Measurements from ENCODE around the gene EEFSEC.

The EEFSEC gene

DNA sequence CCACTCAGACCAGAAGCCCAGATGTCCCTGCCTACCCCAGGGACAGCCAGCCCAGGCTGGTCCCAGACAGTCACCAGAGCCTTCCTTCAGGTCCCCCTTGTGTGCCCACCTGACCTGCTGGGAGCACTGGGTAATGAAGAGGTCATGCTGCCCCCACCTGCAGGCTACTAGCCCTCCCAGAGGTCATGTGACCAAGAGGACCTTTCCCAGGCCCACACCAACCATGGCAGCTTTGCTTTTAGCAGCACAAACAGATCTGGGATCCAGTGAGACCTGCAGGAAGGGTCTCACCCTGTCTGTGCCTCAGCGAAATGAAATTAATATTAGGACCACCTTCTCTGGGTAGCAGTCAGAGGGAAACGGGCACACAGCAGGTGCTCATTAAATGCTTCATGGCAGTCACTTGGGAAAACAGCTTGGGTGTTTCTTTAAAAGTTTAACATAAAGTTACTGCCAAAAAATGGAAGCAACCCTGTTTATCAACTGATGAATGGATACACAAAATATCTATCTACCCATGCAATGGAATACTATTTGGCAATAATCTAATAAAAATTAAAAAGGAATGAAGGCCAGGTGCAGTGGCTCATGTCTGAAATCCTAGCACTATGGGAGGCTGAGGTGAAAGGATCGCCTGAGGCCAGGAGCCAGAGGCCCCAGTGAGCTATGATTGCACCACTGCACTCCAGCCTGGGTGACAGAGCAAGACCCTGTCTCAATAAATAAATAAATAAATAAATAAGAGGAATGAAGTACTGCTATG lies 269.7 kb downstream of the EEFSEC start:
- no peak for DNase-seq
- H3K27ac ChIP-seq (ENCODE audit: low read depth, low read length): no peak overlapping the region
- H3K18ac ChIP-seq (ENCODE audit: low read length): no peak overlapping the region
- no peak overlapping the region for H3K4me3 ChIP-seq (ENCODE audit: low read length)
- H3K4ac ChIP-seq (ENCODE audit: low read depth, low read length): no peak overlapping the region
- WGBS (ENCODE audit: extremely low coverage, insufficient coverage, low lambda C conversion rate): no CpG with 5 or more reads among the region's 3 CpGs
- H4K8ac ChIP-seq (ENCODE audit: low read depth, low read length): no peak overlapping the region
- no peak overlapping the region for H4K5ac ChIP-seq (ENCODE audit: low read length)
- no peak overlapping the region for H2BK5ac ChIP-seq (ENCODE audit: low read length)
- no peak overlapping the region for H3K4me2 ChIP-seq (ENCODE audit: low read length)
- no peaks in the 10 kb centered on the region for H3K79me1 ChIP-seq (ENCODE audit: low read length)
- no peak overlapping the region for H2BK15ac ChIP-seq (replicated peaks; ENCODE audit: low read depth)
- no peaks in the 10 kb centered on the region for H3K36me3 ChIP-seq (ENCODE audit: control insufficient read depth, insufficient read depth, low read length)
- H3K9ac ChIP-seq (ENCODE audit: low read length): no peak overlapping the region
- H3K4me1 ChIP-seq (ENCODE audit: control insufficient read depth, low read depth, low read length): no peaks in the 10 kb centered on the region
- no peak overlapping the region for H3K23ac ChIP-seq (ENCODE audit: low read length)
- no peak overlapping the region for H2AK5ac ChIP-seq (ENCODE audit: low read length)
- no peak overlapping the region for H3K56ac ChIP-seq (ENCODE audit: low read length)
- no peaks in the 10 kb centered on the region for H3K79me2 ChIP-seq (ENCODE audit: control insufficient read depth, insufficient read depth, low read length)
- H3K27me3 ChIP-seq (ENCODE audit: insufficient read depth, low read length, poor library complexity): peaks cover 3% of the 10 kb centered on the region
- H2BK120ac ChIP-seq (ENCODE audit: low read depth, low read length): no peak overlapping the region

DNA sequence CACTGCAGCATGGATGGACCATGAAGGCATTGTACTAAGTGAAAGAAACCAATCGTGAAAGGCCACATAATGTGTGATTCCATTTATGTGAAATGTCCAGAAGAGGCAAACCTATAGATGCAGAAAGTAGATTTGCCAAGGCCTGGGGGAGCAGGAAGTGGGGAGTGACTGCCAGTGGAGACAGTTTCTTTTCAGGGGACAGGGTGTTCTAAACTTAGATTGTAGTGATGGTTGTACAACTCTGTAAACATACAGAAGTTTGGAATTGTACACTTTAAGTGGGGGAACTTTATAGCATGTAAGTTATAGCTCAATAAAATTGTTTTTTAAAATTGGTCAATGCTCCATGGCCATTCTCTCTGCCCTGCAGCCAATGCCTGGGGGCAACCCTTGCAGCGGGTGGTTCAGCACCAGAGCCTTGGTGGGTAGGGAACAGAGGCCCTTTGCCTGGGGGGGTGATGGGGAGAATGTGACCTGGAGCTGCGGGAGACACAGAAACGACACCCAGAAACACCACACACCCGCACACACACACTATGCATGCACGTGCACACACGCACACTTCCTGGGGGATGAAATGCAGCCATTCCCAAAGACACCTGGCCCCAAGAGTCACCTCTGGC lies 270.4 kb downstream of the EEFSEC start:
- Histone ChIP-seq H3K18ac (ENCODE audit: low read length) (no peak overlapping the region), H3K79me2 (ENCODE audit: control insufficient read depth, insufficient read depth, low read length) (no peaks in the 10 kb centered on the region), H3K4ac (ENCODE audit: low read depth, low read length) (no peak overlapping the region), H3K9ac (ENCODE audit: low read length) (no peak overlapping the region), H3K4me1 (ENCODE audit: control insufficient read depth, low read depth, low read length) (no peaks in the 10 kb centered on the region), H4K5ac (ENCODE audit: low read length) (no peak overlapping the region), H3K4me2 (ENCODE audit: low read length) (no peak overlapping the region), H3K56ac (ENCODE audit: low read length) (no peak overlapping the region), H3K27me3 (ENCODE audit: insufficient read depth, low read length, poor library complexity) (peaks cover 3% of the 10 kb centered on the region), H2AK5ac (ENCODE audit: low read length) (no peak overlapping the region), H3K27ac (ENCODE audit: low read depth, low read length) (no peak overlapping the region), H2BK120ac (ENCODE audit: low read depth, low read length) (no peak overlapping the region), H3K23ac (ENCODE audit: low read length) (no peak overlapping the region), H3K79me1 (ENCODE audit: low read length) (no peaks in the 10 kb centered on the region), H3K36me3 (ENCODE audit: control insufficient read depth, insufficient read depth, low read length) (no peaks in the 10 kb centered on the region), H2BK15ac (replicated peaks; ENCODE audit: low read depth) (no peak overlapping the region), H2BK5ac (ENCODE audit: low read length) (no peak overlapping the region), H4K8ac (ENCODE audit: low read depth, low read length) (no peak overlapping the region), H3K4me3 (ENCODE audit: low read length) (no peak overlapping the region)
- DNase-seq: no peak
- no CpG with 5 or more reads among the region's 7 CpGs for WGBS (ENCODE audit: extremely low coverage, insufficient coverage, low lambda C conversion rate)

DNA sequence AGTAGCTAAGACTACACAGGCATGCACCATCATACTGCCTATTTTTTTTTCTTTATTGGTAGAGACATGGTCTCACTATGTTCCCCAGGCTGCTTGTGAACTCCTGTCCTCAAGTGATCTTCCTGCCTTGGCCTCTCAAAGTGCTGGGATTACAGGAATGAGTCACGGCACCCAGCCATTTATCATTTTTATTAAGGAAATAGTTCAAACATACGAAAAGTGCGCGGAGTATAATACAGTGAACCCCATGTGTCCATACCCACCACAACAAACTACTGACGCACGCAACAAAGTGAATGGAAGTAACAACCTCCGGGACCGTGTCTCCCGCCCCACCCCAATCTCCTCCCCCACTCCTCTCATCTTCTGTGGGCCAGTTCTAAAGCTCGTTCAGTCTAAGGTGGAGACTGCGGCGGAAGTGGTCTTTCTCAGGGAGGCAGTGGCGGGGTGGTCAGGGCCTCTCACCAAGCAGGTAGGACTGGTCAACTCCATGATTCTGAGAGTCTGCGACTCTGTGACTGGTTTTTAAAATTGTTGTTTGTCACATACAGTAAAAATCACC lies 271.3 kb downstream of the EEFSEC start:
- no peaks in the 10 kb centered on the region for H3K79me2 ChIP-seq (ENCODE audit: control insufficient read depth, insufficient read depth, low read length)
- no peak overlapping the region for H3K18ac ChIP-seq (ENCODE audit: low read length)
- no peak overlapping the region for H2BK5ac ChIP-seq (ENCODE audit: low read length)
- no peaks in the 10 kb centered on the region for H3K36me3 ChIP-seq (ENCODE audit: control insufficient read depth, insufficient read depth, low read length)
- no peak for DNase-seq
- no CpG with 5 or more reads among the region's 14 CpGs for WGBS (ENCODE audit: extremely low coverage, insufficient coverage, low lambda C conversion rate)
- no peak overlapping the region for H3K4me2 ChIP-seq (ENCODE audit: low read length)
- no peak overlapping the region for H3K9ac ChIP-seq (ENCODE audit: low read length)
- H4K5ac ChIP-seq (ENCODE audit: low read length): no peak overlapping the region
- H3K27ac ChIP-seq (ENCODE audit: low read depth, low read length): no peak overlapping the region
- H3K4me3 ChIP-seq (ENCODE audit: low read length): no peak overlapping the region
- no peak overlapping the region for H3K56ac ChIP-seq (ENCODE audit: low read length)
- H3K27me3 ChIP-seq (ENCODE audit: insufficient read depth, low read length, poor library complexity): peaks cover 3% of the 10 kb centered on the region
- H3K4me1 ChIP-seq (ENCODE audit: control insufficient read depth, low read depth, low read length): no peaks in the 10 kb centered on the region
- no peak overlapping the region for H2BK15ac ChIP-seq (replicated peaks; ENCODE audit: low read depth)
- H3K23ac ChIP-seq (ENCODE audit: low read length): no peak overlapping the region
- H2BK120ac ChIP-seq (ENCODE audit: low read depth, low read length): no peak overlapping the region
- H3K79me1 ChIP-seq (ENCODE audit: low read length): no peaks in the 10 kb centered on the region
- H3K4ac ChIP-seq (ENCODE audit: low read depth, low read length): no peak overlapping the region
- no peak overlapping the region for H2AK5ac ChIP-seq (ENCODE audit: low read length)
- H4K8ac ChIP-seq (ENCODE audit: low read depth, low read length): no peak overlapping the region

DNA sequence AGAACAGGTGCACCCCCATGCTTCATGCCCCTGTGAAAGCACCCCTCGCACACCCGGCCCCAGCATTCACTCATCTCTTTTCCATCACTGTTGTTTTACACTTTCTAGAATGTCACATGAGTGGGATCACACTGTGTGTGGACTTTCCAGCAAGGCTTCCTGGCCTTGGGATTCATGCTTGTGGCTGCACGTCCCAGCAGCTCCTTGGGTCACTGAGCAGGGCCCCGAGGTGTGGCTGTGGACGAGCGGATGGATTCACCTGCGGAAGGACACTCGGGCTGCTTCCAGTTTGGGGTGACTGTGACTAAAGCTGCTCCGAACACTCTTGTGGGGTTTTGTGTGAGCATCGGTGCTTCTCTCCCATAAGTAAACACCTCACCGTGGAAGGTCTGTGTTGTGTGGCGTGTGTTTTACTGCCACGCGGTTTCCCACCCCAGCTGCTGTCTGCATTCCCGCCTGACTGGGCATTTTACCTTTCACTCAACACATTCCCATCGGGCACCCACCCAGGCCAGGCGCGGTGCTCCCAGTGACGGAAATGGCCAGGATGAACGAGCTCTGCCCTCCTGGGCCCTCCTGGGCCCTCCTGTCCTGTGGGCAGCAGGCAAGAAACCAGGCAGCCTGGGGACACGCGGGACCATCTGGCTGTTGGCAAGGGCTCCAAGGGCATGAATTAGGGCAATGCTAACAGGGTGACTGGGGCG lies 272.0 kb downstream of the EEFSEC start:
- Histone ChIP-seq H3K27me3 (ENCODE audit: insufficient read depth, low read length, poor library complexity) (peaks cover 3% of the 10 kb centered on the region), H2BK5ac (ENCODE audit: low read length) (no peak overlapping the region)
- WGBS (ENCODE audit: extremely low coverage, insufficient coverage, low lambda C conversion rate): no CpG with 5 or more reads among the region's 23 CpGs

DNA sequence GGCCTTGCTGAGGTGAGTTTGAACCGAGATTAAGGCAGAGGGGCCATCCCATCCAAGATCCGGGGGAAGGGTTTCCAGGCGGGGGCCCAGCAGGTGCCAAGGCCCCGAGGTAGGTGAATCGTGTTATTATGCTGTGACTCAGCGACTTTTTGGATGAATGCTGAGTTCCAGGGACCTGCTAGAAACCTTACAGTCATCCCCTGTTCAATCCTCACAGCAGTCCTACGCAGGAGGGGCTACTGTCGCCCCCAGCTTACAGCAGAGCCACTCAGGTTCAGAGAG lies 272.5 kb downstream of the EEFSEC start:
- Histone ChIP-seq H2BK120ac (ENCODE audit: low read depth, low read length) (no peak overlapping the region), H3K56ac (ENCODE audit: low read length) (no peak overlapping the region), H3K4ac (ENCODE audit: low read depth, low read length) (no peak overlapping the region), H3K4me2 (ENCODE audit: low read length) (no peak overlapping the region), H3K27me3 (ENCODE audit: insufficient read depth, low read length, poor library complexity) (peaks cover 3% of the 10 kb centered on the region), H4K8ac (ENCODE audit: low read depth, low read length) (no peak overlapping the region), H3K36me3 (ENCODE audit: control insufficient read depth, insufficient read depth, low read length) (no peaks in the 10 kb centered on the region), H3K4me3 (ENCODE audit: low read length) (no peak overlapping the region), H3K18ac (ENCODE audit: low read length) (no peak overlapping the region), H3K9ac (ENCODE audit: low read length) (no peak overlapping the region), H3K27ac (ENCODE audit: low read depth, low read length) (no peak overlapping the region), H2BK5ac (ENCODE audit: low read length) (no peak overlapping the region), H3K79me2 (ENCODE audit: control insufficient read depth, insufficient read depth, low read length) (no peaks in the 10 kb centered on the region), H4K5ac (ENCODE audit: low read length) (no peak overlapping the region), H3K79me1 (ENCODE audit: low read length) (no peaks in the 10 kb centered on the region), H3K4me1 (ENCODE audit: control insufficient read depth, low read depth, low read length) (no peaks in the 10 kb centered on the region), H3K23ac (ENCODE audit: low read length) (no peak overlapping the region), H2BK15ac (replicated peaks; ENCODE audit: low read depth) (no peak overlapping the region), H2AK5ac (ENCODE audit: low read length) (no peak overlapping the region)
- no peak for DNase-seq
- no CpG with 5 or more reads among the region's 8 CpGs for WGBS (ENCODE audit: extremely low coverage, insufficient coverage, low lambda C conversion rate)

More for the DNA sequence above, 272.0 kb downstream of the EEFSEC start:
- H3K79me1 ChIP-seq (ENCODE audit: low read length): no peaks in the 10 kb centered on the region
- no peaks in the 10 kb centered on the region for H3K79me2 ChIP-seq (ENCODE audit: control insufficient read depth, insufficient read depth, low read length)
- no peak overlapping the region for H3K4me3 ChIP-seq (ENCODE audit: low read length)
- DNase-seq: no peak
- H3K36me3 ChIP-seq (ENCODE audit: control insufficient read depth, insufficient read depth, low read length): no peaks in the 10 kb centered on the region
- no peak overlapping the region for H4K5ac ChIP-seq (ENCODE audit: low read length)
- H3K56ac ChIP-seq (ENCODE audit: low read length): no peak overlapping the region
- no peak overlapping the region for H2AK5ac ChIP-seq (ENCODE audit: low read length)
- H4K8ac ChIP-seq (ENCODE audit: low read depth, low read length): no peak overlapping the region
- no peak overlapping the region for H3K23ac ChIP-seq (ENCODE audit: low read length)
- no peak overlapping the region for H3K27ac ChIP-seq (ENCODE audit: low read depth, low read length)
- H3K4ac ChIP-seq (ENCODE audit: low read depth, low read length): no peak overlapping the region
- H2BK15ac ChIP-seq (replicated peaks; ENCODE audit: low read depth): no peak overlapping the region
- no peak overlapping the region for H3K18ac ChIP-seq (ENCODE audit: low read length)
- H3K4me1 ChIP-seq (ENCODE audit: control insufficient read depth, low read depth, low read length): no peaks in the 10 kb centered on the region
- H3K4me2 ChIP-seq (ENCODE audit: low read length): no peak overlapping the region
- H3K9ac ChIP-seq (ENCODE audit: low read length): no peak overlapping the region
- H2BK120ac ChIP-seq (ENCODE audit: low read depth, low read length): no peak overlapping the region

Measured in mesendoderm (in vitro differentiated cells).